ENCODE data around the gene FAM222A. TPM values are rescaled to one million over a fixed set of nuclear protein-coding genes. Genes with fewer than 3 reads are reported as not detected.

FAM222A gene
- total and polyA plus RNA-seq, 2 of the 4 experiments (the other 2 are of a cell fraction), result under 0.01 to 0.32 TPM

DNA sequence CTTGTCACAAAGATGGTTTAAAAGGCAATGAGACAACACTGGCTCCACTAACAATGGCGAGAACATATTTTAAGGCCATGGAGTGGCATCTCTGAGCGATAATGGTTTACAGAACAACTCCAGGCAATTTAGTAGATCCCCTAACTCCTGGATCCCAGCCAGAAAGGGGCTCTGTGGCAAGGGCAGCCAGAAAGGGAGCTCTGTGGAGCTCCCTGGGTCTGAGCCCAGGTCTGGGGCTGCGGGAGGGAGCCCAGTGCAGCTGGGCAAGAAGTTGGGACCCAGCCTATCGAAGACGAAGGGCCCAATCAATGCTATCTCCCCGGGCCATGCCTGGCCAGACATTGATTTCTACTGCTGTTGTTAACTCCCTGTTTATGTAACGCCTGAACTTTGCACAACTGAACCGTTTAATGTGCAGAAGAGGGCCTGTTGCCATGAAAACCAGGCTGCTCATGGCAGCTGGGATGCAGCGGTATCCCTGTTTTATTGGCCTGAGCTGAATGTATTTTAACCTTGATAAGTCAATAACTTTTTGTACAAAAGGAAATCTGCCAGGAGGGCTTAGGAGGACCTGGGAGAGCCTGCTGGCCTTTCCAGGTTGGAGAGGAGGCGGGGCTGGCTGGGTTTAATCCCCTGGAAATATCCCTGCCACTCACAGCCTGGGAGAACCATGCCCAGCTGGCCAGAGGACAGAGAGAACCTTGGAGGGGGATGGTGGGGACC, 6.7 kb upstream of the FAM222A start:
- Histone ChIP-seq H4K91ac (ENCODE audit: insufficient read depth, low read depth, low read length) (no peak overlapping the region), H3K9ac (ENCODE audit: low read depth, low read length) (no peak overlapping the region), H2BK5ac (ENCODE audit: low read depth, low read length, poor library complexity, severe bottlenecking) (no peak overlapping the region), H3K36me3 (ENCODE audit: control insufficient read depth, insufficient read depth, low read length) (no peaks in the 10 kb centered on the region), H3K79me1 (ENCODE audit: low read depth in 1 of 2, low read length in 2 of 2) (no peaks in the 10 kb centered on the region), H4K20me1 (ENCODE audit: insufficient read depth, low read length) (no peaks in the 10 kb centered on the region), H3K14ac (replicated peaks; ENCODE audit: low read depth, low read length) (no peak overlapping the region), H3K4me3 (ENCODE audit: insufficient read depth, low read depth, low read length) (no peak overlapping the region), H3K4me1 (ENCODE audit: control insufficient read depth, insufficient read depth, low read length) (no peaks in the 10 kb centered on the region), H3K27ac (ENCODE audit: insufficient read depth, low read length) (no peak overlapping the region), H2BK20ac (ENCODE audit: low read depth, low read length) (no peak overlapping the region), H3K9me3 (ENCODE audit: control insufficient read depth, insufficient read depth, low read length) (peaks cover 4% of the 10 kb centered on the region), H3K4me2 (ENCODE audit: low read depth, low read length) (no peak overlapping the region), H2BK15ac (ENCODE audit: low read depth, low read length) (no peak overlapping the region), H4K5ac (ENCODE audit: low read depth, low read length) (no peak overlapping the region), H2AK5ac (ENCODE audit: low read depth, low read length) (no peak overlapping the region), H3K56ac (ENCODE audit: extremely low read depth, insufficient read depth, low read length) (no peak overlapping the region), H2BK120ac (ENCODE audit: low read depth, low read length) (no peak overlapping the region), H4K8ac (ENCODE audit: low read depth in 2 of 2, low read length in 2 of 2) (no peak overlapping the region), H3K27me3 (ENCODE audit: control insufficient read depth, insufficient read depth, low read length) (peaks cover 31% of the 10 kb centered on the region), H2AFZ (replicated peaks; ENCODE audit: low read length, poor library complexity) (no peak overlapping the region), H3K23ac (ENCODE audit: low read depth, low read length) (no peak overlapping the region), H3K18ac (ENCODE audit: low read depth, low read length) (no peak overlapping the region), H3K9me1 (ENCODE audit: insufficient read depth, low read length) (no peaks in the 10 kb centered on the region), H2AK9ac (replicated peaks; ENCODE audit: low read depth, low read length, poor library complexity) (no peak overlapping the region), H3K4ac (ENCODE audit: low read depth, low read length) (no peak overlapping the region)
- WGBS, 2 experiments (ENCODE audit: extremely low coverage in 2 of 2, insufficient read length in 1 of 2), result 15% methylated on average over 7 of the region's 10 CpGs; no CpG with 5 or more reads in 1 of the 2 experiments
- in situ Hi-C loops (cut with MboI; ENCODE audit: low sequenced_read_pairs), result no loop called here
- no peak for TF ChIP-seq CTCF (conservative IDR thresholded peaks at IDR 0.05; ENCODE audit: low read depth, low read length)
- TF ChIP-seq RAD21 (IDR thresholded peaks at IDR 0.05; ENCODE audit: low read length), result no peak
- no peak for TF ChIP-seq RCOR1 (IDR thresholded peaks at IDR 0.05; ENCODE audit: insufficient replicate concordance, low read length)
- POLR2A ChIA-PET (ENCODE audit: unreplicated experiment), result no interaction called here
- intact Hi-C loops (cut with micrococcal nuclease), result no loop called here
- no peak for DNase-seq
- dilution Hi-C loops (cut with HindIII; ENCODE audit: low sequenced_read_pairs, unreplicated experiment), result no loop called here
- no peak for ATAC-seq (ENCODE audit: low read depth)
- BruUV-seq (replicated peaks), result no TSS peak
- CTCF ChIA-PET, result no interaction called here
